K562 (cell line): ENCODE results near the gene ANTXRL. TPM values are rescaled to one million over a fixed set of nuclear protein-coding genes. Genes with fewer than 3 reads are reported as not detected.

ENCODE experiments used
- ATAC-seq: fragments of 200-7000 bp; cut with Tn5 transposase; 3 replicates; pipeline ENCODE4 v1.9.1; 2020; ENCODE audit warnings: moderate library complexity
- BruUV-seq: library from RNA; stranded (reverse); fragments of 400-500 nt; replicated peaks from 2 replicates; lab custom pipeline; 2021; lab: Mats Ljungman, UMichigan
- CTCF ChIA-PET: fragments of 300-600 bp; formaldehyde crosslinking; extraction: SDS; loops from one replicate; lab custom pipeline; 2021; ENCODE audit warnings: low intra/inter-chr PET ratio; lab: Yijun Ruan, JAX
- POLR2A ChIA-PET: fragments of 300-600, 350-650 bp; sonication (Branson Sonifier 250); formaldehyde crosslinking; extraction: SDS; loops from one replicate; lab custom pipeline; 2021; ENCODE audit warnings: antibody characterized with exemption, inconsistent platforms; lab: Yijun Ruan, JAX
- DNase-seq, 4 experiments: peaks; one replicate each; pipeline versions ENCODE4 v3.0.0 to v3.0.0-alpha.2; 2011 to 2018; ENCODE audit warnings: low spot score in 3 of 4, mixed read lengths in 3 of 4; ENCODE audit errors: extremely low read depth in 1 of 4
- FAIRE-seq: peaks from 2 replicates; lab custom pipeline; 2011; peaks lifted over from hg19 to GRCh38; lab: Jason Lieb, UNC
- H2AFZ ChIP-seq: 2 replicates; pipeline ENCODE4 v1.6.0; 2011; ENCODE audit warnings: low read depth, low read length, control low read depth, inconsistent platforms
- H3K27ac ChIP-seq: fragments of 200-600 bp; 3 replicates; pipeline ENCODE4 v1.8.0; 2011; ENCODE audit warnings: low read depth, mild to moderate bottlenecking, control low read depth, inconsistent platforms, low read length, moderate library complexity, mixed read lengths; ENCODE audit errors: extremely low read depth
- H3K27me3 ChIP-seq, 2 experiments: fragments of 300-600 bp in 1 of 2; 2 replicates in 1 of 2; 3 replicates in 1 of 2; pipeline versions ENCODE4 v1.6.0 to v1.8.0; 2011; ENCODE audit warnings: inconsistent platforms in 2 of 2, low read length in 2 of 2, mild to moderate bottlenecking in 1 of 2, mixed read lengths in 1 of 2, moderate library complexity in 1 of 2; ENCODE audit not compliant: control insufficient read depth in 2 of 2, insufficient read depth in 2 of 2
- H3K36me3 ChIP-seq: fragments of 300-600 bp; 3 replicates; pipeline ENCODE4 v1.8.0; 2011; ENCODE audit warnings: mild to moderate bottlenecking, low read length, inconsistent platforms; ENCODE audit not compliant: control insufficient read depth, insufficient read depth
- H3K4me1 ChIP-seq, 2 experiments: fragments of 200-600 bp in 1 of 2; replicated peaks in 1 of 2; 2 replicates in 1 of 2; 3 replicates in 1 of 2; pipeline versions ENCODE4 v1.5.1 to v1.8.0; 2011; ENCODE audit warnings: inconsistent platforms in 2 of 2, low read length in 2 of 2, mild to moderate bottlenecking in 1 of 2, mixed read lengths in 1 of 2, moderate library complexity in 1 of 2; ENCODE audit not compliant: control insufficient read depth in 2 of 2, insufficient read depth in 2 of 2
- H3K4me2 ChIP-seq: 2 replicates; pipeline ENCODE4 v1.6.1; 2011; ENCODE audit warnings: low read length, control low read depth, inconsistent platforms, mixed read lengths; ENCODE audit not compliant: insufficient read depth
- H3K4me3 ChIP-seq: fragments of 200-600 bp; sonication (generic), shearing (Covaris generic); 2 replicates; pipeline ENCODE4 v1.5.1; 2016; ENCODE audit warnings: control low read depth, inconsistent platforms
- H3K79me2 ChIP-seq: fragments of 200-600 bp; 3 replicates; pipeline ENCODE4 v1.8.0; 2011; ENCODE audit warnings: low read length, inconsistent platforms; ENCODE audit not compliant: control insufficient read depth, insufficient read depth
- H3K9ac ChIP-seq, 2 experiments: 2 replicates each; pipeline versions ENCODE4 v1.6.0 to v1.6.1; 2011; ENCODE audit warnings: low read depth in 2 of 2, low read length in 2 of 2, control low read depth in 1 of 2, inconsistent platforms in 1 of 2, mild to moderate bottlenecking in 1 of 2, mixed read lengths in 1 of 2; ENCODE audit not compliant: insufficient read depth in 1 of 2
- H3K9me1 ChIP-seq: one replicate; pipeline ENCODE4 v1.6.0; 2011; ENCODE audit warnings: inconsistent platforms, mild to moderate bottlenecking, low read length, moderate library complexity; ENCODE audit not compliant: control insufficient read depth, insufficient read depth
- H3K9me3 ChIP-seq: replicated peaks from 2 replicates; pipeline ENCODE4 v1.5.1; 2011; ENCODE audit warnings: low read depth, low read length, inconsistent platforms; ENCODE audit not compliant: control insufficient read depth, insufficient read depth
- H4K20me1 ChIP-seq: replicated peaks from 2 replicates; pipeline ENCODE4 v1.6.1; 2011; ENCODE audit warnings: low read length, inconsistent platforms, mixed read lengths; ENCODE audit not compliant: control insufficient read depth, insufficient read depth
- BMI1 ChIP-seq: fragments of 150-350 bp; IDR thresholded peaks from 2 replicates; pipeline ENCODE4 v1.6.1; 2014; ENCODE audit warnings: low read length
- MLX ChIP-seq, 2 experiments: fragments of 450-650 bp in 1 of 2; sonication (generic) in 1 of 2; formaldehyde crosslinking; conservative IDR thresholded peaks; 2 replicates each; pipeline versions ENCODE4 v1.4.0 to v1.8.1; 2020 to 2022; ENCODE audit warnings: mild to moderate bottlenecking in 1 of 2, missing genetic modification reagents in 1 of 2
- MTA2 ChIP-seq: fragments of 450-650 bp; IDR thresholded peaks from 2 replicates; pipeline ENCODE4 v1.6.1; 2016; ENCODE audit warnings: low read depth
- SMARCA4 ChIP-seq: fragments of 450-650 bp; IDR thresholded peaks from 2 replicates; pipeline ENCODE4 v1.6.1; 2016
- TOE1 ChIP-seq, 2 experiments: fragments of 450-650 bp in 1 of 2; sonication (generic) in 1 of 2; formaldehyde crosslinking in 1 of 2; IDR thresholded peaks; 2 replicates each; pipeline versions ENCODE4 v1.7.1 to v1.8.0; 2016 to 2022; ENCODE audit warnings: borderline replicate concordance in 2 of 2, mild to moderate bottlenecking in 2 of 2, antibody characterized with exemption in 1 of 2, inconsistent platforms in 1 of 2, low read depth in 1 of 2, missing genetic modification reagents in 1 of 2, moderate library complexity in 1 of 2
- ZBTB43 ChIP-seq: sonication (generic); formaldehyde crosslinking; IDR thresholded peaks from 2 replicates; pipeline ENCODE4 v1.8.0; 2023; ENCODE audit warnings: mild to moderate bottlenecking, missing genetic modification reagents
- ZNF324 ChIP-seq: fragments of 250-450 bp; sonication (Bioruptor Pico); IDR thresholded peaks from 2 replicates; pipeline ENCODE4 v1.4.0; 2020; ENCODE audit warnings: mild to moderate bottlenecking
- ZNF444 ChIP-seq: fragments of 250-450 bp; sonication (Bioruptor Pico); IDR thresholded peaks from 2 replicates; pipeline ENCODE4 v1.4.0; 2020; ENCODE audit warnings: mild to moderate bottlenecking, moderate library complexity
- ZNF740 ChIP-seq, 3 experiments: fragments of 200-800 bp in 1 of 3; sonication (Bioruptor generic) in 1 of 3; sonication (generic) in 1 of 3; formaldehyde crosslinking in 1 of 3; IDR thresholded peaks; 2 replicates each; pipeline versions ENCODE4 v1.6.1 to v1.8.0; 2016 to 2022; ENCODE audit warnings: mild to moderate bottlenecking in 2 of 3, missing compliant biosample characterization in 2 of 3, missing genetic modification characterization in 2 of 3, missing genetic modification reagents in 1 of 3
- WGBS: fragments of 100-300 bp; shearing (Covaris generic); methylation state at CpG from one replicate; pipeline ENCODE4 v1.1.6; 2016; ENCODE audit warnings: low coverage, mixed read lengths; ENCODE audit not compliant: insufficient coverage; ENCODE audit errors: missing lambda C conversion rate; 5-methylcytosine and 5-hydroxymethylcytosine counted together
- in situ Hi-C: fragments of 300-500 bp; cut with MboI; formaldehyde crosslinking; loops from 4 replicates; pipeline ENCODE4 v1.15.0; 2018; ENCODE audit warnings: inconsistent platforms, mixed read lengths
- intact Hi-C: fragments of 100-400 bp; cut with micrococcal nuclease; formaldehyde crosslinking; loops from 2 replicates; pipeline ENCODE4 v1.14.2; 2022
- polyA plus RNA-seq, 8 experiments: library from polyadenylated mRNA; depleted of rRNA in 4 of 8; stranded (reverse) in 5 of 8; unstranded in 3 of 8; fragments of >200 nt; fragmentation: Nextera tagmentation in 2 of 8; fragmentation: Illumina TruSeq in 1 of 8; extraction: Ambion mirVana in 2 of 8; extraction: Trizol in 1 of 8; gene quantifications; 2 replicates each; pipeline versions ENCODE4 v1.2.1 to v1.2.3, GENCODE V29; 2011 to 2014; ENCODE audit warnings: inconsistent platforms in 1 of 8, missing spikeins in 1 of 8
- total RNA-seq, 7 experiments: library from RNA; depleted of rRNA in 6 of 7; stranded (reverse); fragments of >200 nt in 6 of 7; fragmentation: Illumina TruSeq in 2 of 7; extraction: Trizol in 2 of 7; gene quantifications; 2 replicates each; pipeline versions ENCODE4 v1.2.1 to v1.2.3, GENCODE V29; 2011 to 2021; ENCODE audit warnings: low replicate concordance in 1 of 7
- TF ChIP-seq, protein P1 (sequence below): fragments of 450-650 bp; conservative IDR thresholded peaks from 2 replicates; pipeline ENCODE4 v1.6.1; 2016; ENCODE audit warnings: missing genetic modification characterization, low read depth, mild to moderate bottlenecking, control low read depth, missing compliant biosample characterization
- TF ChIP-seq, protein P2 (sequence below): sonication (generic); formaldehyde crosslinking; IDR thresholded peaks from 2 replicates; pipeline ENCODE4 v1.8.0; 2022; ENCODE audit warnings: missing genetic modification reagents, mild to moderate bottlenecking, borderline replicate concordance

The ANTXRL gene
- total and polyA plus RNA-seq, 9 of the 15 experiments (the other 6 are each of a cell fraction or from before 2014, with no cell fraction given), result not detected

DNA sequence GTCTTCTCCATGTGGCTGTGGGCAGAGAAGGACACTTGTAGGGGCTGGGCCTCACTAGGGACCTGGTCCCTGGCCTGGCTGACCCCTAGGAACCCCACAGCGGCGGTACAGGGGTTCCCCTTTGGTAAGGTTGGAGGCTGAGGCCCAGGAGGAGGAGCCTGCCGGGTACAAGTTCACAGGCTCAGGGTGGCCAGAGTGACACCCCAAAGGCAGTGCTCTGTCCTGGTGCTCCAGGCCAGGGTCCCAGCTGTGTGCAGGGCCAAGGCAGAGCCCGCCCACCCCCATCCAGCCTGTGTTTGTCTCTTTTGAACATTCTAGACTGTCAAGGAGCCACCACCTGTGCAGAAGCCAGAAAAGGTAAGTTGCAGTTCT, 23.3 kb downstream of the ANTXRL start:
- WGBS, result 2% methylated on average over 4 of the region's 4 CpGs
- ChIA-PET POLR2A (interaction anchor here (1.4 kb wide), 1 partner anchor 13 kb away, joined by 4 read pairs; no protein-coding TSS in a partner anchor), CTCF (no interaction called here)
- H3K9ac ChIP-seq, result no peak overlapping the region
- TF ChIP-seq SMARCA4, result no peak
- TF ChIP-seq ZNF444, result no peak
- TF ChIP-seq BMI1, result no peak
- TF ChIP-seq ZNF324 (CRISPR knock-in tag), result no peak
- TF ChIP-seq TOE1 (IDR thresholded peaks at IDR 0.05; ENCODE audit: borderline replicate concordance), result no peak
- no peak for TF ChIP-seq TOE1 (CRISPR knock-in tag; IDR thresholded peaks at IDR 0.05; ENCODE audit: borderline replicate concordance, low read depth)
- TF ChIP-seq ZNF740 (CRISPR knock-in tag; IDR thresholded peaks at IDR 0.05), result no peak
- no peak for TF ChIP-seq ZNF740 (tag; IDR thresholded peaks at IDR 0.05)
- TF ChIP-seq ZBTB43 (CRISPR knock-in tag), result no peak
- TF ChIP-seq, protein P1, sequence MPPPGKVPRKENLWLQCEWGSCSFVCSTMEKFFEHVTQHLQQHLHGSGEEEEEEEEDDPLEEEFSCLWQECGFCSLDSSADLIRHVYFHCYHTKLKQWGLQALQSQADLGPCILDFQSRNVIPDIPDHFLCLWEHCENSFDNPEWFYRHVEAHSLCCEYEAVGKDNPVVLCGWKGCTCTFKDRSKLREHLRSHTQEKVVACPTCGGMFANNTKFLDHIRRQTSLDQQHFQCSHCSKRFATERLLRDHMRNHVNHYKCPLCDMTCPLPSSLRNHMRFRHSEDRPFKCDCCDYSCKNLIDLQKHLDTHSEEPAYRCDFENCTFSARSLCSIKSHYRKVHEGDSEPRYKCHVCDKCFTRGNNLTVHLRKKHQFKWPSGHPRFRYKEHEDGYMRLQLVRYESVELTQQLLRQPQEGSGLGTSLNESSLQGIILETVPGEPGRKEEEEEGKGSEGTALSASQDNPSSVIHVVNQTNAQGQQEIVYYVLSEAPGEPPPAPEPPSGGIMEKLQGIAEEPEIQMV (tag), result no peak
- TF ChIP-seq, protein P2, sequence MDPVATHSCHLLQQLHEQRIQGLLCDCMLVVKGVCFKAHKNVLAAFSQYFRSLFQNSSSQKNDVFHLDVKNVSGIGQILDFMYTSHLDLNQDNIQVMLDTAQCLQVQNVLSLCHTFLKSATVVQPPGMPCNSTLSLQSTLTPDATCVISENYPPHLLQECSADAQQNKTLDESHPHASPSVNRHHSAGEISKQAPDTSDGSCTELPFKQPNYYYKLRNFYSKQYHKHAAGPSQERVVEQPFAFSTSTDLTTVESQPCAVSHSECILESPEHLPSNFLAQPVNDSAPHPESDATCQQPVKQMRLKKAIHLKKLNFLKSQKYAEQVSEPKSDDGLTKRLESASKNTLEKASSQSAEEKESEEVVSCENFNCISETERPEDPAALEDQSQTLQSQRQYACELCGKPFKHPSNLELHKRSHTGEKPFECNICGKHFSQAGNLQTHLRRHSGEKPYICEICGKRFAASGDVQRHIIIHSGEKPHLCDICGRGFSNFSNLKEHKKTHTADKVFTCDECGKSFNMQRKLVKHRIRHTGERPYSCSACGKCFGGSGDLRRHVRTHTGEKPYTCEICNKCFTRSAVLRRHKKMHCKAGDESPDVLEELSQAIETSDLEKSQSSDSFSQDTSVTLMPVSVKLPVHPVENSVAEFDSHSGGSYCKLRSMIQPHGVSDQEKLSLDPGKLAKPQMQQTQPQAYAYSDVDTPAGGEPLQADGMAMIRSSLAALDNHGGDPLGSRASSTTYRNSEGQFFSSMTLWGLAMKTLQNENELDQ (CRISPR knock-in tag), result no peak
- TF ChIP-seq MLX (CRISPR knock-in tag; conservative IDR thresholded peaks at IDR 0.05), result no peak
- TF ChIP-seq MTA2, result no peak
- FAIRE-seq (no peak), DNase-seq (no peak), ATAC-seq (no peak)
- no peak overlapping the region for H3K4me3 ChIP-seq
- H3K9me3 ChIP-seq, result no peaks in the 10 kb centered on the region
- H3K4me1 ChIP-seq, result peaks cover 0 to 9% of the 10 kb centered on the region in 2 experiments; a peak in 1 of 5 replicates
- H3K36me3 ChIP-seq, result no peaks in the 10 kb centered on the region
- peaks cover 14% of the 10 kb centered on the region for H4K20me1 ChIP-seq
- intact Hi-C loops, result no loop called here
- H3K4me2 ChIP-seq, result no peak overlapping the region
- no peak overlapping the region for H3K27ac ChIP-seq
- H3K27me3 ChIP-seq, result peaks cover 33 to 85% of the 10 kb centered on the region in 2 experiments; a peak in 4 of 5 replicates
- H3K9me1 ChIP-seq, result no peaks in the 10 kb centered on the region
- H2AFZ ChIP-seq, result no peak overlapping the region
- no TSS peak for BruUV-seq
- in situ Hi-C loops, result no loop called here
- no peaks in the 10 kb centered on the region for H3K79me2 ChIP-seq
